ENCODE results near the gene PARM1.

The PARM1 gene

DNA sequence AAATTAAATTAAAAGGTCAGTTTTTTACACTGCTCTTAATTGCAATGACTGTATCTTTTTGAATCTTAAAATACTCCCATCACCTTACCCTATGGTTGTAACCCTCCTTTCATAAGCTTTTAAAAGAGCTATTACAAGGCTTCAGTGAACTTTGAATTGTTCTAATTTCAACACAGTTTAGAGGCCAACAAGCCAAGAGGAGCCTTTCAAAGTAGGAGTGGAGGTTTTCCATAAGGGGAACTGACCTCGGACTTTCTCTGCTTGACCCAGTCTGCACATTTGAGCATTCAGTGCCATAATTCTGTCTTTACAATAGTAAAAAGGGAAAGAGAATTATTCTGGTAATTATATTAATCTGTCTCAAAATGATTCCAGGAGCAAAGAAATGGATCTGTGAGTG lies 98.9 kb downstream of the PARM1 start (continued):
- TF ChIP-seq, protein P1, sequence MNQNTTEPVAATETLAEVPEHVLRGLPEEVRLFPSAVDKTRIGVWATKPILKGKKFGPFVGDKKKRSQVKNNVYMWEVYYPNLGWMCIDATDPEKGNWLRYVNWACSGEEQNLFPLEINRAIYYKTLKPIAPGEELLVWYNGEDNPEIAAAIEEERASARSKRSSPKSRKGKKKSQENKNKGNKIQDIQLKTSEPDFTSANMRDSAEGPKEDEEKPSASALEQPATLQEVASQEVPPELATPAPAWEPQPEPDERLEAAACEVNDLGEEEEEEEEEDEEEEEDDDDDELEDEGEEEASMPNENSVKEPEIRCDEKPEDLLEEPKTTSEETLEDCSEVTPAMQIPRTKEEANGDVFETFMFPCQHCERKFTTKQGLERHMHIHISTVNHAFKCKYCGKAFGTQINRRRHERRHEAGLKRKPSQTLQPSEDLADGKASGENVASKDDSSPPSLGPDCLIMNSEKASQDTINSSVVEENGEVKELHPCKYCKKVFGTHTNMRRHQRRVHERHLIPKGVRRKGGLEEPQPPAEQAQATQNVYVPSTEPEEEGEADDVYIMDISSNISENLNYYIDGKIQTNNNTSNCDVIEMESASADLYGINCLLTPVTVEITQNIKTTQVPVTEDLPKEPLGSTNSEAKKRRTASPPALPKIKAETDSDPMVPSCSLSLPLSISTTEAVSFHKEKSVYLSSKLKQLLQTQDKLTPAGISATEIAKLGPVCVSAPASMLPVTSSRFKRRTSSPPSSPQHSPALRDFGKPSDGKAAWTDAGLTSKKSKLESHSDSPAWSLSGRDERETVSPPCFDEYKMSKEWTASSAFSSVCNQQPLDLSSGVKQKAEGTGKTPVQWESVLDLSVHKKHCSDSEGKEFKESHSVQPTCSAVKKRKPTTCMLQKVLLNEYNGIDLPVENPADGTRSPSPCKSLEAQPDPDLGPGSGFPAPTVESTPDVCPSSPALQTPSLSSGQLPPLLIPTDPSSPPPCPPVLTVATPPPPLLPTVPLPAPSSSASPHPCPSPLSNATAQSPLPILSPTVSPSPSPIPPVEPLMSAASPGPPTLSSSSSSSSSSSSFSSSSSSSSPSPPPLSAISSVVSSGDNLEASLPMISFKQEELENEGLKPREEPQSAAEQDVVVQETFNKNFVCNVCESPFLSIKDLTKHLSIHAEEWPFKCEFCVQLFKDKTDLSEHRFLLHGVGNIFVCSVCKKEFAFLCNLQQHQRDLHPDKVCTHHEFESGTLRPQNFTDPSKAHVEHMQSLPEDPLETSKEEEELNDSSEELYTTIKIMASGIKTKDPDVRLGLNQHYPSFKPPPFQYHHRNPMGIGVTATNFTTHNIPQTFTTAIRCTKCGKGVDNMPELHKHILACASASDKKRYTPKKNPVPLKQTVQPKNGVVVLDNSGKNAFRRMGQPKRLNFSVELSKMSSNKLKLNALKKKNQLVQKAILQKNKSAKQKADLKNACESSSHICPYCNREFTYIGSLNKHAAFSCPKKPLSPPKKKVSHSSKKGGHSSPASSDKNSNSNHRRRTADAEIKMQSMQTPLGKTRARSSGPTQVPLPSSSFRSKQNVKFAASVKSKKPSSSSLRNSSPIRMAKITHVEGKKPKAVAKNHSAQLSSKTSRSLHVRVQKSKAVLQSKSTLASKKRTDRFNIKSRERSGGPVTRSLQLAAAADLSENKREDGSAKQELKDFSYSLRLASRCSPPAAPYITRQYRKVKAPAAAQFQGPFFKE (tag by site-specific recombination; IDR thresholded peaks at IDR 0.05; ENCODE audit: borderline replicate concordance), result no peak

DNA sequence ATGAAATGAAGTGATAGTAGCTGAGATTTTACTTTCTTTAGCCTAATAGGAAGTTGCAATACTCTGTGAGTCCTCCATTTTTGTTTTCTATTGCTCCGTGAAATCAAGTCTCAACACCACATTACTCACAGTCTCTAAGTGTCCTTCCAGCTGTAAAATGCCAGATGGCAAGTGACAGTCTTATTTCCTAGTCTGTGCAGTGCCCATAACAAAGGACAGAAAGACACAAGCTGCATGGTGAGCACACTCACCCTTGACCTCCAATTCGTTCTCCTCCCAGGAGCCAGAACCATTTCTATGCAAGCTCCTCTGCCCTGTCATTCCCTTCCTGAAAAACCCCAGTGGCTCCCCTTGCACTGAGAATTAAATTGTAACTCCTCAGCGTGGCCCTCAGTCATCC lies 101.6 kb downstream of the PARM1 start:
- H3K4me1 ChIP-seq (ENCODE audit: control insufficient read depth, insufficient read depth, low read length), result 0 out of 2 replicates have a peak, but pooled peaks cover 4% of the 10 kb centered on the region
- no peaks in the 10 kb centered on the region for H3K36me3 ChIP-seq (ENCODE audit: control insufficient read depth in 2 of 2, insufficient read depth in 1 of 2, low read length in 2 of 2)
- no peak overlapping the region for H3K27ac ChIP-seq (ENCODE audit: extremely low read depth, low read depth, low read length)
- no peaks in the 10 kb centered on the region for H3K9me3 ChIP-seq (ENCODE audit: control insufficient read depth, insufficient read depth, low read depth, low read length)
- POLR2A ChIA-PET, result no interaction called here
- CTCF ChIA-PET, result no interaction called here
- TF ChIP-seq, protein P2, sequence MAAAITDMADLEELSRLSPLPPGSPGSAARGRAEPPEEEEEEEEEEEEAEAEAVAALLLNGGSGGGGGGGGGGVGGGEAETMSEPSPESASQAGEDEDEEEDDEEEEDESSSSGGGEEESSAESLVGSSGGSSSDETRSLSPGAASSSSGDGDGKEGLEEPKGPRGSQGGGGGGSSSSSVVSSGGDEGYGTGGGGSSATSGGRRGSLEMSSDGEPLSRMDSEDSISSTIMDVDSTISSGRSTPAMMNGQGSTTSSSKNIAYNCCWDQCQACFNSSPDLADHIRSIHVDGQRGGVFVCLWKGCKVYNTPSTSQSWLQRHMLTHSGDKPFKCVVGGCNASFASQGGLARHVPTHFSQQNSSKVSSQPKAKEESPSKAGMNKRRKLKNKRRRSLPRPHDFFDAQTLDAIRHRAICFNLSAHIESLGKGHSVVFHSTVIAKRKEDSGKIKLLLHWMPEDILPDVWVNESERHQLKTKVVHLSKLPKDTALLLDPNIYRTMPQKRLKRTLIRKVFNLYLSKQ (tag by site-specific recombination; IDR thresholded peaks at IDR 0.05; ENCODE audit: borderline replicate concordance), result no peak
- TF ChIP-seq ZSCAN23 (tag by site-specific recombination; IDR thresholded peaks at IDR 0.05) (no peak), ZNF785 (tag by site-specific recombination; IDR thresholded peaks at IDR 0.05) (no peak), ZNF133 (tag by site-specific recombination; IDR thresholded peaks at IDR 0.05) (no peak), GLI4 (tag by site-specific recombination; IDR thresholded peaks at IDR 0.05) (no peak), EGR2 (tag by site-specific recombination; IDR thresholded peaks at IDR 0.05; ENCODE audit: low read depth) (no peak), MYNN (tag by site-specific recombination; IDR thresholded peaks at IDR 0.05; ENCODE audit: borderline replicate concordance) (no peak), ZNF837 (tag by site-specific recombination; IDR thresholded peaks at IDR 0.05) (no peak), ZNF394 (tag by site-specific recombination; IDR thresholded peaks at IDR 0.05; ENCODE audit: borderline replicate concordance) (no peak), ZNF571 (tag by site-specific recombination; IDR thresholded peaks at IDR 0.05) (no peak), ZNF211 (tag by site-specific recombination; IDR thresholded peaks at IDR 0.05; ENCODE audit: low read depth) (no peak), ZBTB20 (tag by site-specific recombination; IDR thresholded peaks at IDR 0.05) (no peak), ZNF239 (tag by site-specific recombination; IDR thresholded peaks at IDR 0.05) (no peak), OVOL3 (tag by site-specific recombination; IDR thresholded peaks at IDR 0.05) (no peak)
- TF ChIP-seq, protein P3, sequence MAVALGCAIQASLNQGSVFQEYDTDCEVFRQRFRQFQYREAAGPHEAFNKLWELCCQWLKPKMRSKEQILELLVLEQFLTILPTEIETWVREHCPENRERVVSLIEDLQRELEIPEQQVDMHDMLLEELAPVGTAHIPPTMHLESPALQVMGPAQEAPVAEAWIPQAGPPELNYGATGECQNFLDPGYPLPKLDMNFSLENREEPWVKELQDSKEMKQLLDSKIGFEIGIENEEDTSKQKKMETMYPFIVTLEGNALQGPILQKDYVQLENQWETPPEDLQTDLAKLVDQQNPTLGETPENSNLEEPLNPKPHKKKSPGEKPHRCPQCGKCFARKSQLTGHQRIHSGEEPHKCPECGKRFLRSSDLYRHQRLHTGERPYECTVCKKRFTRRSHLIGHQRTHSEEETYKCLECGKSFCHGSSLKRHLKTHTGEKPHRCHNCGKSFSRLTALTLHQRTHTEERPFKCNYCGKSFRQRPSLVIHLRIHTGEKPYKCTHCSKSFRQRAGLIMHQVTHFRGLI (tag by site-specific recombination; IDR thresholded peaks at IDR 0.05), result no peak
- no peak overlapping the region for H3K4me3 ChIP-seq (ENCODE audit: low read depth, low read length)

DNA sequence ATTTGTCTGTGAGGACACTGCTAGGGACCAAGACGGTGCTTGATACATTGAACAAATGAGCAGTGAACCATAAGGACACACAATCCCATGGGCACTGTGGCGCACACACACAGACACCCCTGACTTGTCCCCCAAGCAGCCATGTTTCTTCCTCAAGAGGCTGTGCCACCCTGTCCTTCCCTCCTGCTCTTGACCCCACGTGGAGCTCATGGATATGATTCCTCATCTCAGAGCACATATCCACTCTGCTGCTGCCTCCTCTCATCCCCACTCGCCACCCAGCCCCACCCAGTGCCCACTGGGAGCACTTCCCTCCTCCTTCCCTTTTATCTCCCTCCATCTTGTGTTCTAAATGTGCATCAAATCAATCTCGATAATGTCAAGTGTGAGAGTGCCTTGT lies 102.4 kb downstream of the PARM1 start:
- no peak overlapping the region for H3K27ac ChIP-seq (ENCODE audit: extremely low read depth, low read depth, low read length)
- CTCF ChIA-PET, result no interaction called here
- no peaks in the 10 kb centered on the region for H3K9me3 ChIP-seq (ENCODE audit: control insufficient read depth, insufficient read depth, low read depth, low read length)
- H3K4me1 ChIP-seq (ENCODE audit: control insufficient read depth, insufficient read depth, low read length), result 0 out of 2 replicates have a peak, but pooled peaks cover 4% of the 10 kb centered on the region
- H3K36me3 ChIP-seq (ENCODE audit: control insufficient read depth in 2 of 2, insufficient read depth in 1 of 2, low read length in 2 of 2), result no peaks in the 10 kb centered on the region
- POLR2A ChIA-PET, result no interaction called here
- no peak overlapping the region for H3K4me3 ChIP-seq (ENCODE audit: low read depth, low read length)
- TF ChIP-seq ZNF311 (tag by site-specific recombination; IDR thresholded peaks at IDR 0.05; ENCODE audit: borderline replicate concordance), result no peak
- TF ChIP-seq, protein P4, sequence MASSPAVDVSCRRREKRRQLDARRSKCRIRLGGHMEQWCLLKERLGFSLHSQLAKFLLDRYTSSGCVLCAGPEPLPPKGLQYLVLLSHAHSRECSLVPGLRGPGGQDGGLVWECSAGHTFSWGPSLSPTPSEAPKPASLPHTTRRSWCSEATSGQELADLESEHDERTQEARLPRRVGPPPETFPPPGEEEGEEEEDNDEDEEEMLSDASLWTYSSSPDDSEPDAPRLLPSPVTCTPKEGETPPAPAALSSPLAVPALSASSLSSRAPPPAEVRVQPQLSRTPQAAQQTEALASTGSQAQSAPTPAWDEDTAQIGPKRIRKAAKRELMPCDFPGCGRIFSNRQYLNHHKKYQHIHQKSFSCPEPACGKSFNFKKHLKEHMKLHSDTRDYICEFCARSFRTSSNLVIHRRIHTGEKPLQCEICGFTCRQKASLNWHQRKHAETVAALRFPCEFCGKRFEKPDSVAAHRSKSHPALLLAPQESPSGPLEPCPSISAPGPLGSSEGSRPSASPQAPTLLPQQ (tag by site-specific recombination; IDR thresholded peaks at IDR 0.05), result no peak
- TF ChIP-seq ZNF138 (tag by site-specific recombination; IDR thresholded peaks at IDR 0.05; ENCODE audit: borderline replicate concordance), result no peak
- TF ChIP-seq, protein P5, sequence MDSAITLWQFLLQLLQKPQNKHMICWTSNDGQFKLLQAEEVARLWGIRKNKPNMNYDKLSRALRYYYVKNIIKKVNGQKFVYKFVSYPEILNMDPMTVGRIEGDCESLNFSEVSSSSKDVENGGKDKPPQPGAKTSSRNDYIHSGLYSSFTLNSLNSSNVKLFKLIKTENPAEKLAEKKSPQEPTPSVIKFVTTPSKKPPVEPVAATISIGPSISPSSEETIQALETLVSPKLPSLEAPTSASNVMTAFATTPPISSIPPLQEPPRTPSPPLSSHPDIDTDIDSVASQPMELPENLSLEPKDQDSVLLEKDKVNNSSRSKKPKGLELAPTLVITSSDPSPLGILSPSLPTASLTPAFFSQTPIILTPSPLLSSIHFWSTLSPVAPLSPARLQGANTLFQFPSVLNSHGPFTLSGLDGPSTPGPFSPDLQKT (IDR thresholded peaks at IDR 0.05; ENCODE audit: borderline replicate concordance, low read depth, low read length), result no peak
